Ovary (tissue), 9 donors: ENCODE data around the gene LYZ. TPM values are rescaled to one million over a fixed set of nuclear protein-coding genes. Genes with fewer than 3 reads are reported as not detected.
"Not testable (repeated sequence)": the region's sequence is repeated elsewhere in the genome, so short reads cannot be mapped to it uniquely, and the experiment has no call there.

Experiments
- DNase-seq, 5 donors: peaks; one replicate each; pipeline ENCODE4 v3.0.0-alpha.2; 2019 to 2020
- H3K27ac ChIP-seq, 2 donors: fragments of 200-600 bp; one replicate each; pipeline versions ENCODE4 v1.5.1 to v1.8.0; 2019 to 2022
- H3K27me3 ChIP-seq: fragments of 200-600 bp; one replicate; pipeline ENCODE4 v1.8.0; 2022
- H3K36me3 ChIP-seq: fragments of 200-600 bp; sonication (generic); one replicate; pipeline ENCODE4 v1.5.1; 2019
- H3K4me1 ChIP-seq: one replicate; pipeline ENCODE4 v1.8.1; 2013; ENCODE audit warnings: mild to moderate bottlenecking, moderate library complexity; ENCODE audit not compliant: insufficient read depth
- H3K4me3 ChIP-seq: fragments of 200-600 bp; sonication (generic); one replicate; pipeline ENCODE4 v1.5.1; 2017
- H3K9me3 ChIP-seq, 2 donors: fragments of 200-600 bp in 1 of 2; sonication (generic) in 1 of 2; one replicate each; pipeline versions ENCODE4 v1.5.1 to v1.8.1; 2013 to 2019; ENCODE audit warnings: mild to moderate bottlenecking in 1 of 2, moderate library complexity in 1 of 2
- CTCF ChIP-seq, 3 donors: fragments of 450-650 bp in 2 of 3; fragments of 200-600 bp in 1 of 3; IDR thresholded peaks; one replicate each; pipeline versions ENCODE4 v1.5.1 to v1.8.0; 2016 to 2022; ENCODE audit warnings: antibody characterized with exemption in 3 of 3, mild to moderate bottlenecking in 1 of 3
- EP300 ChIP-seq: sonication (generic); formaldehyde crosslinking; IDR thresholded peaks from one replicate; pipeline ENCODE4 v1.6.1; 2017; ENCODE audit warnings: antibody characterized with exemption
- POLR2A ChIP-seq: fragments of 450-650 bp; IDR thresholded peaks from one replicate; pipeline ENCODE4 v1.6.1; 2017; ENCODE audit warnings: antibody characterized with exemption, mild to moderate bottlenecking, moderate library complexity
- WGBS, 3 donors: extraction: QIAGEN DNeasy Blood & Tissue Kit in 1 of 3; methylation state at CpG; one replicate each; pipeline versions ENCODE4 v1.1.5 to v1.1.7; 2013 to 2017; 5-methylcytosine and 5-hydroxymethylcytosine counted together
- intact Hi-C, 4 donors: fragments of 100-400 bp; cut with DNase I; formaldehyde crosslinking; loops; one replicate each; pipeline versions ENCODE4 v1.11.0 to v1.15.1; 2022 to 2023
- polyA plus RNA-seq, 2 donors: library from polyadenylated mRNA; stranded (reverse); fragments of 200-250 nt in 1 of 2; fragments of 350-450 nt in 1 of 2; fragmentation: Illumina TruSeq in 1 of 2; extraction: RNeasy Lipid Tissue Mini Kit (QIAGEN cat#74804) in 1 of 2; gene quantifications; one replicate each; pipeline ENCODE4 v1.2.3, GENCODE V29; 2013 to 2014
- total RNA-seq, 7 donors: library from RNA; depleted of rRNA in 2 of 7; stranded (reverse); fragments of >200 nt in 2 of 7; fragmentation: NEBNext Ultra II Directional in 3 of 7; extraction: Animal tissue kit (Norgen Biotek cat#: 25700) in 3 of 7; gene quantifications; one replicate each; pipeline versions ENCODE4 v1.1.0 to v1.2.4, GENCODE V29; 2016 to 2023
- donor health status: DM: no; HTN: no; CAD: no; lungs with moderate emphysema.
- donor health status: DM: no; HTN: no; CAD: no.
- donor health status: Bipolar disorder and iron deficiency.
- donor health status: DM: yes; HTN: yes; CAD: no.
- donor health status: DM: no; HTN: no; CAD: no.
- donor health status: DM: yes; HTN: yes; CAD: no.

LYZ gene
- total and polyA plus RNA-seq, 9 donors = 6.5 to 233 (median 14.2) TPM

DNA sequence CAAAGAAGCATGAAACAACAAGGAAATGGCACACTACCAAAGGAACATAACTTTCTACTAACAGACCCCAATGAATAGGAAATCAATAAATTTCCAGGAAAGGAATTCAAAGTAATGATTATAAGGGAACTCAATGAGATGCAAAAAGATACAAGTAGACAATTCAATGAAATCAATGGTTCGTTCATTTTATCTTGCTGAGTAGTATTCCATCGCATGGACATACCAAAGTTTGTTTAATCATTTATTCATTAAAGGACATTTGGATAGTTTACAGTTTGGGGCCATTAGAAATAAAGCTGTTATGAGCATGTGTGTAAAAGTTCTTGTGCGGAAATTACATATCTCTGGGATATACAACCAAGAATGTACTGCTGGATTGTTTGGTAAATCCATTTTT is 35.0 kb upstream of the LYZ start:
- intact Hi-C loops = no loop called here
- TF ChIP-seq POLR2A = no peak
- TF ChIP-seq EP300 = no peak
- no peak for TF ChIP-seq CTCF (IDR thresholded peaks at IDR 0.05)
- DNase-seq = no peak

DNA sequence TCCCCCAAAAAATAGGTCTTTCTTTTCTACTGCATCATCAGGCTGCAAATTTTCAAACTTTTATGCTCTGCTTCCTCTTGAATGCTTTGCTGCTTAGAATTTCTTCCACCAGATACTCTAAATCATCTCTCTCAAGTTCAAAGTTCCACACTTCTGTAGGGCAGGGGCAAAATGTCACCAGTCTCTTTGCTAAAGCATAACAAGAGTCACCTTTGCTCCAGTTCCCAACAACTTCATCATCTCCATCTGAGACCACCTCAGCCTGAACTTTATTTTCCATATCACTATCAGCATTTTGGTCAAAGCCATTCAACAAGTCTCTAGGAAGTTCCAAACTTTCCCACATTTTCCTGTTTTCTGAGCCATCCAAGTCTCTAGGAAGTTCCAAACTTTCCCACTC is 31.4 kb upstream of the LYZ start:
- H3K4me3 ChIP-seq, H3K27me3 ChIP-seq, DNase-seq, H3K27ac ChIP-seq, intact Hi-C loops, H3K36me3 ChIP-seq, H3K4me1 ChIP-seq, H3K9me3 ChIP-seq: not testable (repeated sequence)

More for the DNA sequence above, 35.0 kb upstream of the LYZ start:
- no peaks in the 10 kb centered on the region for H3K27me3 ChIP-seq
- no peaks in the 10 kb centered on the region for H3K4me1 ChIP-seq
- no peak overlapping the region for H3K4me3 ChIP-seq
- no peak overlapping the region for H3K27ac ChIP-seq
- no peaks in the 10 kb centered on the region for H3K36me3 ChIP-seq
- WGBS, 3 donors = 80 to 96% (median 96%) methylated on average over 3 of the region's 3 CpGs
- peaks cover 0 to 5% of the 10 kb centered on the region in 2 donors for H3K9me3 ChIP-seq

DNA sequence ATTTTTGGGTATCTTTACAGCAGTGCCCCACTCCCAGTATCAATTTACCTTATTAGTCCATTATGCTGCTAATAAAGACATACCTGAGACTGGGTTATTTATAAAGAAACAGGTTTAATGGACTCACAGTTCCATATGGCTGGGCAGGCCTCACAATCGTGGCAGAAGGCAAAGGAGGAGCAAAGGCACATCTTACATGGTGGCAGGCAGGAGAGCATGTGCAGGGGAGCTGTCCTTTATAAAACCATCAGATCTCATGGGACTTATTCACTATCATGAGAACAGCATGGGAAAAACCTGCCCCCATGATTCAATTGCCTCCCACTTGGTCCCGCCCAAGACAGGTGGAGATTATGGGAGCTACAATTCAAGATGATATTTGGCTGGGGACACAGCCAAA is 30.9 kb upstream of the LYZ start:
- intact Hi-C loops, H3K27ac ChIP-seq, H3K9me3 ChIP-seq, H3K27me3 ChIP-seq, H3K4me3 ChIP-seq, H3K4me1 ChIP-seq, DNase-seq, H3K36me3 ChIP-seq: not testable (repeated sequence)
- 68 to 80% (median 75%) methylated on average over 2 of the region's 2 CpGs for WGBS, 3 donors

- Histone ChIP-seq H3K9me3 (no peaks in the 10 kb centered on the region), H3K36me3 (no peaks in the 10 kb centered on the region), H3K27ac (no peak overlapping the region), H3K27me3 (no peaks in the 10 kb centered on the region), H3K4me3 (no peak overlapping the region), H3K4me1 (no peaks in the 10 kb centered on the region)
- intact Hi-C loops = no loop called here
- no peak for DNase-seq
- 94 to 95% (median 94%) methylated on average over 2 of the region's 2 CpGs for WGBS, 3 donors
- no peak for TF ChIP-seq CTCF (IDR thresholded peaks at IDR 0.05)
- TF ChIP-seq EP300 = no peak
- TF ChIP-seq POLR2A = no peak
These were observed 30.0 kb upstream of the LYZ start for GRCh38 chr12:69318225-69318624.

- Histone ChIP-seq H3K9me3 (no peaks in the 10 kb centered on the region), H3K27ac (no peak overlapping the region), H3K36me3 (no peaks in the 10 kb centered on the region), H3K4me1 (no peaks in the 10 kb centered on the region), H3K27me3 (no peaks in the 10 kb centered on the region), H3K4me3 (no peak overlapping the region)
- 86 to 91% (median 87%) methylated on average over 1 of the region's 1 CpG for WGBS, 3 donors
- DNase-seq = no peak
- intact Hi-C loops = no loop called here
- no peak for TF ChIP-seq POLR2A
These were observed 26.8 kb upstream of the LYZ start for GRCh38 chr12:69321351-69321750.

DNA sequence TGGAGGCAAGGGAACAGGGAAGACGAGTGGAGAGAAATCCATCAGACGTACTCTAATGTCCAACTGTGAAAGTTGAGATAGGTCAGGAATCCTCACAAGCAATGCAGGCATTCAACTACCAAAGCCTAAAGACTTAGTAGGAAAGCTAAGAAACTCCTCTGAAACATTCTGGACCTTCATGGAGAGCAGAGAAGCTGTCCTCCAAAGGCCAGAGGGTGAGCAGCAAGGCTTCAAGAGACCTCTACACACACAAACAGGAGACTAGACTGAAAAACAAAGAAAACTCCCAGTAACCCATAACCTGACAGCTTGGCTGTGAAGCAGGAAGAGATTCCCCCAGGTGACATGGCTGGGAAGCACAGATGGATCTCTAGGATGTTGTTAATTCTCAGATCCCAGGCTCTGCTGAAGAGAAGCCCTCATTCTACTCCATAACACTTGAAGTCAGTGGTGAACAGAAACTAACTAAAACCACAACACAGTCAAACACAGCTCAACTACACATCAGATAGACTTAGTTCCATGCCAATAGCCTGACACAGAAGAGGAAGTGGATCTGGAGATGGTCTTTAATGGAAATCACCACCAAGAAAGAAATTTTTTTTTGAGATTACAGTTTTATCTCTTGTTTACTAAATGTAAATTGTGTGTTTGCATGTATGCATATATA is 23.2 kb upstream of the LYZ start:
- 79 to 84% (median 82%) methylated on average over 2 of the region's 2 CpGs for WGBS, 3 donors
- H3K36me3 ChIP-seq = no peaks in the 10 kb centered on the region
- TF ChIP-seq EP300 = no peak
- TF ChIP-seq POLR2A = no peak
- TF ChIP-seq CTCF (IDR thresholded peaks at IDR 0.05) = no peak

More for the DNA sequence above, 23.2 kb upstream of the LYZ start:
- no peaks in the 10 kb centered on the region for H3K27me3 ChIP-seq
- no peak overlapping the region for H3K27ac ChIP-seq
- H3K4me3 ChIP-seq = no peak overlapping the region
- no peaks in the 10 kb centered on the region for H3K4me1 ChIP-seq
- intact Hi-C loops = no loop called here
- no peak for DNase-seq
- H3K9me3 ChIP-seq = no peaks in the 10 kb centered on the region
